Measurements from ENCODE around the gene AGAP9.

AGAP9 gene

DNA sequence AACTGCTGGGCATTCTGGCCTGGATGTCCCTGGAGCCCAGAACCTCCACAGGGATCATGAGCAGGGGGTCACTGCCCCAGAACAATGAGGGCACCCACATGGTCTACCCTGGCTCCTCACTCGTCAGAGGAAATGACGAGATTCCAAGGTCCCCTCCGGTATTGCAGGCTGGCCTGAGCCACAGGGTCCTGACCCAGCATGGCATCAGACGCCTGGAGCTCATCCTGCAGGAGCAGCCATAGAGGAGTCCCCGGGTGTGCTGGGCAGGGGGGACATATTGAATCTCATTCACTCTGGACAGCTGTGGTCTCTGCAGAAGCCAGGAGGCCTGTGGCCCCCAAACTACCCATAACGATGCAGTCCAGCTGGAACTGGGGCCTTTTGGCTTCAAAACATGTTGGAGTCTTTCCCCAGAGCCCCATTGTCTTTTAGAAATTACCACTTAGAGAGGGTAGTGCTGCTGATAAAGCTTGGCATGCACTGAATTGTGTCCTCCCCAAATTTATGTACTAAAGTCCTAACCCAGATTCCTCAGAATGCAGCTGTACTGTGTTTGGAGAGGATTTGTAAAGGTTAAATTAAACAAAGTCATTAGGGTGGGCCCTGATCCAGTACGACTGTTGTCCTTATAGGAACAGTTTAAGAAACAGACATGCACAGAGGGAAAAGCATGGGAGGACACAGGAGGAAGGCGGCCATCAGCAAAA is 67.2 kb downstream of the AGAP9 start:
- peak; percentile 36 for DNase-seq

DNA sequence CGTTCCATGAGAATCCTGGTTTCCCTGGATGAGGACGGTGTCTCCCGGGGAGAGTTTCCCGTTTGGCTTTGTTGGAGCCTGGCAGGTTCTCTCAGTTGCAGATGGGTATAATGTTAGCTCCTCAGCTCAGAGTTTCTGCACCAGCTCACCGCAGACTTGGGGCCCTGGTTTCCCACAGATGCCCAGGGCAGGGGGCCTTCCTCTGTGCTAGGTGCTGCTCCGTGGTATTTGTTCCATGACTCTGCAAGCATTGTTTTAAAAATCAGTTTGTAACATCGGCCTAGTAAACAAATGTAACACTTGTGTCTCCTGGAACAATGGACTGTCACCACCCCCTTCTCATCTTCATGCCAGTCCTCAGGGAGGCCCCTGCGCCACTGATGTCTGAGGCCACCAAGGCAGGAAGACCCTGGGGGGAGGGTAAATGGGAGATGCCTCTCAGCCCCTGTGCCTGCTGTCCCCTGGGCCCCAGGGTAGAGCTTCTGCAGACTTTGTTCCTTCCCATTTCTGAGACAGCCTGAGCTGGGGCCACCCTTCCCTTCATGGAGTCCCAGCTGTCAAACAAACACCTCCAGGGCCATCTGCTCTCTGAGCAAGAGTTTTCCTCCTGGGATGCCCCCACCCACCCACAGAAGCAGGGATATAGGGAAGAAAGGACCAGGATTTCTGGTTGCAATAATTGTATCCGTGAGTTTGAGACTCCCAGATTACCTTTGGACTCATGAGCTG is 67.9 kb downstream of the AGAP9 start:
- DNase-seq = peak; percentile 25

DNA sequence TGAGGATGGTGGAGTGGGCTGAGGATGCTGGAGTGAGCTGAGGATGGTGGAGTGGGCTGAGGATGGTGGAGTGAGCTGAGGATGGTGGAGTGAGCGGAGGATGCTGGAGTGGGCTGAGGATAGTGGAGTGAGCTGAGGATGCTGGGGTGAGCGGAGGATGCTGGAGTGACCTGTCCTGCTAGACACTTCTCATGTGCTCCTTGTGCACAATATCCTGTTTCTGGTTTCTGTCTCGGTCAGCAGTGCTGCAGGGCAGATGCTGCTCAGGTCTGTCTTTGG is 68.7 kb downstream of the AGAP9 start:
- no peak for DNase-seq

DNA sequence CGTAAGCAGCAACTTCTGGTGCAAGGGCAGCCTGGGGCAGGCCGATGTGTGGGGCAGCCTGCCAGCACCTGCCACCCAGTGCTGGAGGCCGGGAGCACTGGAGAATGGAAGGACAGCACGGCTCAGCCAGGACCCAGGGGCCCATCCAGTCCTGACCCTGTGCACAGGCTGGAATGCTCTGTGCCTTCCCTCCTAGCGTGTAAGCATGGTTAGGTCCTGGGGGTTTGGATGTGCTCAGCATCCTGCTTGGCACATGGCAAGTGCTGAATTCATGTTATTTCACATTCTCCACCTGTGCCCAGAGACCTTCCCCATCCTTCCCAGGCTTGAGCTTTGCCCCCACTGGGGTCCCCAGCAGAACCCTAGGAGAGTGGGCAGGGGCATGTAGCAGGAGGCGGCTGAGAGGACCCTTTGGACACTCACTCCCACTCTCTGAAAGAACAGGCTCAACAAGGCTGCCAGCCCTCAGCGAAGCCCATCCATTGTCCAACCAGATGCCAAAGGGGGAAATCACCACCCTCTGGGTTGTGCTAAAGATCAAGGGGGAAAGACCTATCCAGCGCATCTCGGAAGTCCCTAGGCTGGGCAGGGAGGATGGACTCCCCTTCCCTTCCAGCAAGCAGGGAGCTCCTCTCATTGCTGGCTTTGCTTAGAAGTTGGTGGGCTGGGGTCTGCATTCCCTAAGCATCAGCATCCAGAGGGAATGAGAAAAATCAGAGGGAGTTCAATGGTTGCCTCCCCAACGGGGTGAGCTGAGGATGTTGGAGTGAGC is 69.2 kb downstream of the AGAP9 start:
- DNase-seq = peak; percentile 31

DNA sequence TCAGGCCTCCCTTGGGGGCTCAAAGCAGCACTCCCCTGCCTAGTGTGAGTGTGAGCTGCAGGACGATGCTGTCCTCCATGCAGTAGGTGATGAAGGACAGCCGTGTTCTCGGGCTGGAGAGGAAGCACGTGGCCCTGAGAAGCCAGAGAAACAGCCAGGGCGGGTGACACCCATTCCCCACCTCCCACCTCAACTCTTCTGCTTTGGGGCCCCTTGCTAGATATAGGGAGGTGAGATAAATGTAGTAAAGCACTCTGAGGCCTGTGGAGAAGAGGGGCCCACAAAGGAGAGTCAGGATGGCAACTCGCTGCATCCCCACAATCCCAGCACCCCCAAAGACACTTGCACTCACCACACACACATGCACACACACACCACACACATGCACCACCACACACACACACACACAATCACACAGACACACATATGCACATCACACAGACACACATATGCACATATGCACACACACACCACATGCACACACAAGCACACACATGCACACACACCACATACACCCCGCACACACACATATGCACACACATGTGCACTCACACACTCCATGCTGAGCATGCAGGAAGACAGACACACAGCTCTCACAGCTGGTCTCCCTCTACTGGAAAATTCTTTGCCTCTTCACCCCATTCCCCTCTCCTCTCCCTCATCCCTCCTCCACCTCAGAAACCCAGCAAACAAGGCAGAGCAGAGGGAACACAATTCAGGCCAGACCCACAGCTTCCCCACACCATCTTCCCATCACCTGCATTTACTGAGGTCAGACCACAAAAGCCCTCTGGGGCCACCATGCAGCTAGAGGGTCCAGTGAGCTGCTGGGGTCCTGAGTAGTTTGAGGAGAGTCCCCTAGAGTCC is 70.1 kb downstream of the AGAP9 start:
- DNase-seq = peak; percentile 31

DNA sequence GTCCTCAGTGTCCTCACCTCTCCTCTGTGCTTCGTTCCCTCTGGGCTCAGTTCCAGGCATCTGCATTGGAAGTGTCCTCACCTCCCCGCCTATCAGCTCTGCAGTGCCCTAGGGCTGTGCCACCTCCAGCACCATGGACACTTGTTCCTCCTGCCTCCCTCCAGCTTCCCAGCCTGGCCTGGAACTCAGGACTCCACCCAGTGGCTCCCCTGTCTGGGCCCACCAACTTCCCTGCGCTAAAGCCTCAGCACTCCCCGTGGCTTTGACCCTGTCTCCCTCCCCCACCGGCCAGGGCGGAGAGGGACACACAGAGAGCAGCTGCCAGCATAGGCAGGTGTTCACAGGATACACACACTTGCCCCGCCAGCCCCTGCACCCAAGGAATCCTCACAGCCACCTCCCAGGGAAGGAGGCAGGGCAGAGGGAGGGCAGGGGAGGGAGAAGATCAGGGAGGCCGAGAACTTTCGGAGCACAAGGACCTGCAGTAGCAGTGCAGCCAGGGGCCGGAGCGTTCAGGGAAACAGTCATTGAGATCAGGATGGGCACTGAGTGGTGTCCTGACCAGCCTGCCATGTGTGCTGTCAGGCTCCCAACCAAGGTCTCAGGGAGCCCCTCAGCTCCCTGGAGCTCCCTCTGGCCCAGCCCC is 70.8 kb downstream of the AGAP9 start:
- no peak for DNase-seq

DNA sequence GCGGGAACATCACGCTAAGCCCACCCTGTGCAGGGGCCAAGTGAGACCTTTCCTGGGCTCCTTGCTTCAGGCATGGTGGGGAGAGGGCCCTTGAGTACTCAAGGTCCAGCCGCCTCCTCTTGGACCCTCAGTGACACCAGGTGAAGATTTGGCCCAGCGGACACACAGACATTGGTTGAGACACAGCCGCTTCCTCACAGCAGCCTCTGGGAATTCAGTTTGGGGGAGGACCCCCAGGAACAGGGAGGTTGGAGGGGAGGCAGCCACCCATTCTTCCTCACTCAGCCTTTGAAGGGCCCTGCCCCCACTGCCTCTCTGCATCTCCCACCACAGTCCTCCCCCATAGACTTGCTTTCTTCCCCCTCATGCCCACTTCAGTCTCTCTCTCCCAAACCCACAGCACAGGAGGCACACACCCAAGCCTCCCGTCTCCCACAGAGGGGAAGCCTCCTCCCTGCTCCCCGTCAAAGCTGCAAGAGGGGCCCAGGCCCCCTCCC is 71.4 kb downstream of the AGAP9 start:
- no peak for DNase-seq
